Liver (tissue), 9 donors: Measurements from ENCODE around the gene RO60. TPM values are rescaled to one million over a fixed set of nuclear protein-coding genes. Genes with fewer than 3 reads are reported as not detected.

Experiments used
- DNase-seq: peaks from one replicate; pipeline ENCODE4 v3.0.0-alpha.2; 2017; ENCODE audit warnings: low spot score
- H3K27ac ChIP-seq, 2 donors: one replicate each; pipeline ENCODE4 v1.7.0; 2013; ENCODE audit warnings: inconsistent platforms in 2 of 2, low read length in 2 of 2, control low read depth in 1 of 2, low read depth in 1 of 2, mild to moderate bottlenecking in 1 of 2
- H3K27me3 ChIP-seq, 4 donors: one replicate each; pipeline versions ENCODE4 v1.6.1 to v1.7.0; 2013; ENCODE audit warnings: low read length in 3 of 4, inconsistent platforms in 1 of 4, mild to moderate bottlenecking in 1 of 4, moderate library complexity in 1 of 4; ENCODE audit not compliant: control insufficient read depth in 4 of 4, insufficient read depth in 4 of 4
- H3K36me3 ChIP-seq, 4 donors: one replicate each; pipeline versions ENCODE4 v1.6.1 to v1.7.0; 2013; ENCODE audit warnings: low read length in 3 of 4, mild to moderate bottlenecking in 3 of 4, low read depth in 1 of 4, moderate library complexity in 1 of 4; ENCODE audit not compliant: control insufficient read depth in 4 of 4, insufficient read depth in 3 of 4
- H3K4me1 ChIP-seq, 4 donors: one replicate each; pipeline versions ENCODE4 v1.6.1 to v1.7.0; 2013; ENCODE audit warnings: low read length in 3 of 4, mild to moderate bottlenecking in 3 of 4, moderate library complexity in 1 of 4; ENCODE audit not compliant: control insufficient read depth in 4 of 4, insufficient read depth in 4 of 4
- H3K4me3 ChIP-seq, 3 donors: one replicate each; pipeline versions ENCODE4 v1.6.1 to v1.7.0; 2013; ENCODE audit warnings: low read length in 3 of 3, control low read depth in 1 of 3, low read depth in 1 of 3, mild to moderate bottlenecking in 1 of 3
- H3K9ac ChIP-seq, 2 donors: one replicate each; pipeline ENCODE4 v1.7.0; 2013; ENCODE audit warnings: low read length in 2 of 2, mild to moderate bottlenecking in 2 of 2, moderate library complexity in 2 of 2, control low read depth in 1 of 2, low read depth in 1 of 2
- H3K9me3 ChIP-seq, 4 donors: one replicate each; pipeline versions ENCODE4 v1.6.1 to v1.7.0; 2013; ENCODE audit warnings: low read length in 3 of 4; ENCODE audit not compliant: control insufficient read depth in 4 of 4
- ATF3 ChIP-seq: IDR thresholded peaks from 2 replicates; pipeline ENCODE4 v1.6.1; 2016; ENCODE audit warnings: antibody characterized with exemption
- CTCF ChIP-seq: fragments of 150-350 bp; IDR thresholded peaks from 2 replicates; pipeline ENCODE4 v1.5.1; 2017; ENCODE audit warnings: improper control_type of control experiment, low read depth, low read length; ENCODE audit not compliant: missing input control
- EGR1 ChIP-seq, 2 donors: IDR thresholded peaks; 2 replicates each; pipeline ENCODE4 v1.6.1; 2016 to 2018; ENCODE audit warnings: antibody characterized with exemption in 2 of 2, low read depth in 2 of 2
- FOXA2 ChIP-seq: IDR thresholded peaks from 2 replicates; pipeline ENCODE4 v1.6.1; 2016; ENCODE audit warnings: antibody characterized with exemption
- GABPA ChIP-seq, 2 donors: IDR thresholded peaks in 1 of 2; conservative IDR thresholded peaks in 1 of 2; 2 replicates each; pipeline ENCODE4 v1.6.1; 2016; ENCODE audit warnings: antibody characterized with exemption in 2 of 2, mild to moderate bottlenecking in 1 of 2, moderate library complexity in 1 of 2
- HNF4A ChIP-seq, 2 donors: conservative IDR thresholded peaks; 2 replicates each; pipeline ENCODE4 v1.6.1; 2016; ENCODE audit warnings: antibody characterized with exemption in 2 of 2, mild to moderate bottlenecking in 2 of 2
- HNF4G ChIP-seq: IDR thresholded peaks from 2 replicates; pipeline ENCODE4 v1.6.1; 2016; ENCODE audit warnings: antibody characterized with exemption
- JUND ChIP-seq, 2 donors: IDR thresholded peaks; 2 replicates each; pipeline ENCODE4 v1.6.1; 2016; ENCODE audit warnings: antibody characterized with exemption in 2 of 2
- MAX ChIP-seq: IDR thresholded peaks from 2 replicates; pipeline ENCODE4 v1.6.1; 2016; ENCODE audit warnings: antibody characterized with exemption
- NR2F2 ChIP-seq: IDR thresholded peaks from 2 replicates; pipeline ENCODE4 v1.6.1; 2016; ENCODE audit warnings: antibody characterized with exemption
- RAD21 ChIP-seq, 2 donors: IDR thresholded peaks; 2 replicates each; pipeline ENCODE4 v1.6.1; 2016; ENCODE audit warnings: antibody characterized with exemption in 2 of 2, mild to moderate bottlenecking in 2 of 2
- RXRA ChIP-seq, 2 donors: IDR thresholded peaks; 2 replicates each; pipeline ENCODE4 v1.6.1; 2017 to 2018; ENCODE audit warnings: antibody characterized with exemption in 2 of 2, mild to moderate bottlenecking in 1 of 2
- SP1 ChIP-seq: IDR thresholded peaks from 2 replicates; pipeline ENCODE4 v1.6.1; 2018; ENCODE audit warnings: antibody characterized with exemption, mild to moderate bottlenecking
- YY1 ChIP-seq: IDR thresholded peaks from 2 replicates; pipeline ENCODE4 v1.6.1; 2016; ENCODE audit warnings: antibody characterized with exemption, mild to moderate bottlenecking
- WGBS: extraction: QIAGEN DNeasy Blood & Tissue Kit; methylation state at CpG from one replicate; pipeline ENCODE4 v1.1.7; 2013; 5-methylcytosine and 5-hydroxymethylcytosine counted together
- polyA plus RNA-seq, 2 donors: library from polyadenylated mRNA; stranded (reverse) in 1 of 2; unstranded in 1 of 2; fragments of 200-250 nt in 1 of 2; fragments of >200 nt in 1 of 2; fragmentation: Nextera tagmentation in 1 of 2; extraction: Ambion mirVana in 1 of 2; gene quantifications; one replicate each; pipeline versions ENCODE4 v1.2.1 to v1.2.3, GENCODE V29; 2013 to 2015
- total RNA-seq, 2 donors: library from RNA; depleted of rRNA; stranded (reverse); fragments of >200 nt; gene quantifications; one replicate each; pipeline ENCODE4 v1.2.3, GENCODE V29; 2014
- donor health status: healthy.
- donor health status: healthy.
- donor health status: healthy.
- donor health status: healthy.
- donor health status: healthy.

The RO60 gene
- total and polyA plus RNA-seq, 4 donors, result 5.9 to 121 (median 34.9) TPM

- H3K4me3 ChIP-seq, result peak overlapping the region; percentile 85 to 94 (median 89)
These were observed 707 bp upstream of the RO60 start for GRCh38 chr1:193058529-193059281.

GRCh38 chr1:193060115-193060403 lies 647 bp downstream of the RO60 start:
- H3K4me3 ChIP-seq, result peak overlapping the region; percentile 85 to 96 (median 90)
- peak overlapping the region; percentile 94 to 98 for H3K27ac ChIP-seq
- H3K9me3 ChIP-seq, result no peaks in the 10 kb centered on the region
- H3K9ac ChIP-seq, result peak overlapping the region; percentile 94 to 97
- peaks cover 6 to 27% (median 17%) of the 10 kb centered on the region in 4 donors for H3K4me1 ChIP-seq
- H3K36me3 ChIP-seq, result no peaks in the 10 kb centered on the region
- DNase-seq, result no peak
- no peaks in the 10 kb centered on the region for H3K27me3 ChIP-seq
- TF ChIP-seq RAD21 (IDR thresholded peaks at IDR 0.05), result peak in 1 of 2 donors; percentile 40
- no peak for TF ChIP-seq HNF4A (conservative IDR thresholded peaks at IDR 0.05)
- under 1% methylated on average over 9 of the region's 9 CpGs for WGBS

More at GRCh38 chr1:193058529-193059281, 707 bp upstream of the RO60 start:
- H3K9ac ChIP-seq, result peak overlapping the region; percentile 87 to 97
- WGBS, result under 1% methylated on average over 37 of the region's 37 CpGs
- H3K4me1 ChIP-seq, result peaks cover 6 to 27% (median 17%) of the 10 kb centered on the region in 4 donors
- DNase-seq, result peak; percentile 63
- H3K27me3 ChIP-seq, result no peaks in the 10 kb centered on the region
- no peaks in the 10 kb centered on the region for H3K36me3 ChIP-seq
- TF ChIP-seq FOXA2 (no peak), SP1 (no peak), HNF4A (conservative IDR thresholded peaks at IDR 0.05) (peak in 1 of 2 donors; percentile 9), MAX (no peak), ATF3 (no peak), YY1 (no peak), CTCF (no peak), JUND (IDR thresholded peaks at IDR 0.05) (no peak), GABPA (IDR thresholded peaks at IDR 0.05 in 1 of 2, conservative IDR thresholded peaks at IDR 0.05 in 1 of 2) (peak in 1 of 2 donors; percentile 23), RXRA (IDR thresholded peaks at IDR 0.05) (no peak), EGR1 (IDR thresholded peaks at IDR 0.05; ENCODE audit: low read depth in 2 of 2) (no peak), HNF4G (no peak)
- no peaks in the 10 kb centered on the region for H3K9me3 ChIP-seq
- peak overlapping the region; percentile 94 to 98 for H3K27ac ChIP-seq

- Histone ChIP-seq H3K9me3 (no peaks in the 10 kb centered on the region), H3K9ac (peak overlapping the region; percentile 94 to 97), H3K36me3 (no peaks in the 10 kb centered on the region), H3K4me3 (peak overlapping the region; percentile 85 to 96 (median 90)), H3K4me1 (peaks cover 6 to 27% (median 17%) of the 10 kb centered on the region in 4 donors), H3K27me3 (no peaks in the 10 kb centered on the region), H3K27ac (peak overlapping the region; percentile 94 to 98)
- TF ChIP-seq MAX (no peak), HNF4A (conservative IDR thresholded peaks at IDR 0.05) (no peak), RAD21 (IDR thresholded peaks at IDR 0.05) (no peak), NR2F2 (no peak)
- WGBS, result 19% methylated on average over 4 of the region's 4 CpGs
- DNase-seq, result no peak
These were observed 994 bp downstream of the RO60 start for GRCh38 chr1:193060406-193060805.
